K562 (cell line): ENCODE measurements around the gene PPP1R1C. TPM values are rescaled to one million over a fixed set of nuclear protein-coding genes. Genes with fewer than 3 reads are reported as not detected.
A peak's percentile ranks its signal among the peaks of the same experiment; 100 is the strongest.
"Not testable (repeated sequence)": the region's sequence is repeated elsewhere in the genome, so short reads cannot be mapped to it uniquely, and the experiment has no call there.

Experiments used
- ATAC-seq: fragments of 200-7000 bp; cut with Tn5 transposase; 3 replicates; pipeline ENCODE4 v1.9.1; 2020; ENCODE audit warnings: moderate library complexity
- BruUV-seq: library from RNA; stranded (reverse); fragments of 400-500 nt; replicated peaks from 2 replicates; lab custom pipeline; 2021; lab: Mats Ljungman, UMichigan
- CTCF ChIA-PET: fragments of 300-600 bp; formaldehyde crosslinking; extraction: SDS; loops from one replicate; lab custom pipeline; 2021; ENCODE audit warnings: low intra/inter-chr PET ratio; lab: Yijun Ruan, JAX
- POLR2A ChIA-PET: fragments of 300-600, 350-650 bp; sonication (Branson Sonifier 250); formaldehyde crosslinking; extraction: SDS; loops from one replicate; lab custom pipeline; 2021; ENCODE audit warnings: antibody characterized with exemption, inconsistent platforms; lab: Yijun Ruan, JAX
- DNase-seq, 4 experiments: peaks; one replicate each; pipeline versions ENCODE4 v3.0.0 to v3.0.0-alpha.2; 2011 to 2018; ENCODE audit warnings: low spot score in 3 of 4, mixed read lengths in 3 of 4; ENCODE audit errors: extremely low read depth in 1 of 4
- FAIRE-seq: peaks from 2 replicates; lab custom pipeline; 2011; peaks lifted over from hg19 to GRCh38; lab: Jason Lieb, UNC
- H2AFZ ChIP-seq: 2 replicates; pipeline ENCODE4 v1.6.0; 2011; ENCODE audit warnings: low read depth, low read length, control low read depth, inconsistent platforms
- H3K27ac ChIP-seq: fragments of 200-600 bp; 3 replicates; pipeline ENCODE4 v1.8.0; 2011; ENCODE audit warnings: low read depth, mild to moderate bottlenecking, control low read depth, inconsistent platforms, low read length, moderate library complexity, mixed read lengths; ENCODE audit errors: extremely low read depth
- H3K27me3 ChIP-seq, 2 experiments: fragments of 300-600 bp in 1 of 2; 2 replicates in 1 of 2; 3 replicates in 1 of 2; pipeline versions ENCODE4 v1.6.0 to v1.8.0; 2011; ENCODE audit warnings: inconsistent platforms in 2 of 2, low read length in 2 of 2, mild to moderate bottlenecking in 1 of 2, mixed read lengths in 1 of 2, moderate library complexity in 1 of 2; ENCODE audit not compliant: control insufficient read depth in 2 of 2, insufficient read depth in 2 of 2
- H3K36me3 ChIP-seq: fragments of 300-600 bp; 3 replicates; pipeline ENCODE4 v1.8.0; 2011; ENCODE audit warnings: mild to moderate bottlenecking, low read length, inconsistent platforms; ENCODE audit not compliant: control insufficient read depth, insufficient read depth
- H3K4me1 ChIP-seq, 2 experiments: fragments of 200-600 bp in 1 of 2; replicated peaks in 1 of 2; 2 replicates in 1 of 2; 3 replicates in 1 of 2; pipeline versions ENCODE4 v1.5.1 to v1.8.0; 2011; ENCODE audit warnings: inconsistent platforms in 2 of 2, low read length in 2 of 2, mild to moderate bottlenecking in 1 of 2, mixed read lengths in 1 of 2, moderate library complexity in 1 of 2; ENCODE audit not compliant: control insufficient read depth in 2 of 2, insufficient read depth in 2 of 2
- H3K4me2 ChIP-seq: 2 replicates; pipeline ENCODE4 v1.6.1; 2011; ENCODE audit warnings: low read length, control low read depth, inconsistent platforms, mixed read lengths; ENCODE audit not compliant: insufficient read depth
- H3K4me3 ChIP-seq: fragments of 200-600 bp; sonication (generic), shearing (Covaris generic); 2 replicates; pipeline ENCODE4 v1.5.1; 2016; ENCODE audit warnings: control low read depth, inconsistent platforms
- H3K79me2 ChIP-seq: fragments of 200-600 bp; 3 replicates; pipeline ENCODE4 v1.8.0; 2011; ENCODE audit warnings: low read length, inconsistent platforms; ENCODE audit not compliant: control insufficient read depth, insufficient read depth
- H3K9ac ChIP-seq, 2 experiments: 2 replicates each; pipeline versions ENCODE4 v1.6.0 to v1.6.1; 2011; ENCODE audit warnings: low read depth in 2 of 2, low read length in 2 of 2, control low read depth in 1 of 2, inconsistent platforms in 1 of 2, mild to moderate bottlenecking in 1 of 2, mixed read lengths in 1 of 2; ENCODE audit not compliant: insufficient read depth in 1 of 2
- H3K9me1 ChIP-seq: one replicate; pipeline ENCODE4 v1.6.0; 2011; ENCODE audit warnings: inconsistent platforms, mild to moderate bottlenecking, low read length, moderate library complexity; ENCODE audit not compliant: control insufficient read depth, insufficient read depth
- H3K9me3 ChIP-seq: replicated peaks from 2 replicates; pipeline ENCODE4 v1.5.1; 2011; ENCODE audit warnings: low read depth, low read length, inconsistent platforms; ENCODE audit not compliant: control insufficient read depth, insufficient read depth
- H4K20me1 ChIP-seq: replicated peaks from 2 replicates; pipeline ENCODE4 v1.6.1; 2011; ENCODE audit warnings: low read length, inconsistent platforms, mixed read lengths; ENCODE audit not compliant: control insufficient read depth, insufficient read depth
- DIDO1 ChIP-seq: fragments of 450-650 bp; IDR thresholded peaks from 2 replicates; pipeline ENCODE4 v1.6.1; 2016; ENCODE audit warnings: low read depth, missing biosample characterization, missing genetic modification characterization
- FOSL1 ChIP-seq: fragments of 200-800 bp; sonication (Bioruptor generic); conservative IDR thresholded peaks from 2 replicates; pipeline ENCODE4 v1.6.1; 2016; ENCODE audit warnings: missing genetic modification characterization, missing compliant biosample characterization
- KAT2B ChIP-seq: IDR thresholded peaks from one replicate; pipeline ENCODE4 v1.6.1; 2012; ENCODE audit warnings: low read depth, mild to moderate bottlenecking, control low read depth, inconsistent platforms, low read length, moderate library complexity
- MEIS2 ChIP-seq: fragments of 450-650 bp; IDR thresholded peaks from 2 replicates; pipeline ENCODE4 v1.6.1; 2014; ENCODE audit warnings: mild to moderate bottlenecking; ENCODE audit not compliant: partially characterized antibody
- TEAD4 ChIP-seq, 2 experiments: sonication (generic) in 1 of 2; formaldehyde crosslinking in 1 of 2; IDR thresholded peaks; 2 replicates each; pipeline versions ENCODE4 v1.6.1 to v1.8.0; 2012 to 2022; ENCODE audit warnings: borderline replicate concordance in 1 of 2, inconsistent platforms in 1 of 2, low read length in 1 of 2, mild to moderate bottlenecking in 1 of 2, missing genetic modification reagents in 1 of 2
- ZNF12 ChIP-seq: sonication (generic); formaldehyde crosslinking; IDR thresholded peaks from 2 replicates; pipeline ENCODE4 v1.4.0; 2020; ENCODE audit warnings: mild to moderate bottlenecking, missing genetic modification reagents
- ZNF239 ChIP-seq: fragments of 250-450 bp; sonication (Bioruptor Pico); IDR thresholded peaks from 2 replicates; pipeline ENCODE4 v1.4.0; 2020; ENCODE audit warnings: mild to moderate bottlenecking
- ZNF586 ChIP-seq: fragments of 450-650 bp; formaldehyde crosslinking; conservative IDR thresholded peaks from 2 replicates; pipeline ENCODE4 v1.4.0; 2020; ENCODE audit warnings: mild to moderate bottlenecking, moderate library complexity
- WGBS: fragments of 100-300 bp; shearing (Covaris generic); methylation state at CpG from one replicate; pipeline ENCODE4 v1.1.6; 2016; ENCODE audit warnings: low coverage, mixed read lengths; ENCODE audit not compliant: insufficient coverage; ENCODE audit errors: missing lambda C conversion rate; 5-methylcytosine and 5-hydroxymethylcytosine counted together
- in situ Hi-C: fragments of 300-500 bp; cut with MboI; formaldehyde crosslinking; loops from 4 replicates; pipeline ENCODE4 v1.15.0; 2018; ENCODE audit warnings: inconsistent platforms, mixed read lengths
- intact Hi-C: fragments of 100-400 bp; cut with micrococcal nuclease; formaldehyde crosslinking; loops from 2 replicates; pipeline ENCODE4 v1.14.2; 2022
- polyA plus RNA-seq, 8 experiments: library from polyadenylated mRNA; depleted of rRNA in 4 of 8; stranded (reverse) in 5 of 8; unstranded in 3 of 8; fragments of >200 nt; fragmentation: Nextera tagmentation in 2 of 8; fragmentation: Illumina TruSeq in 1 of 8; extraction: Ambion mirVana in 2 of 8; extraction: Trizol in 1 of 8; gene quantifications; 2 replicates each; pipeline versions ENCODE4 v1.2.1 to v1.2.3, GENCODE V29; 2011 to 2014; ENCODE audit warnings: inconsistent platforms in 1 of 8, missing spikeins in 1 of 8
- total RNA-seq, 7 experiments: library from RNA; depleted of rRNA in 6 of 7; stranded (reverse); fragments of >200 nt in 6 of 7; fragmentation: Illumina TruSeq in 2 of 7; extraction: Trizol in 2 of 7; gene quantifications; 2 replicates each; pipeline versions ENCODE4 v1.2.1 to v1.2.3, GENCODE V29; 2011 to 2021; ENCODE audit warnings: low replicate concordance in 1 of 7
- TF ChIP-seq, protein P1 (sequence below), 2 experiments: fragments of 450-650 bp in 1 of 2; sonication (generic) in 1 of 2; formaldehyde crosslinking in 1 of 2; IDR thresholded peaks in 1 of 2; conservative IDR thresholded peaks in 1 of 2; 2 replicates each; pipeline versions ENCODE4 v1.6.1 to v1.8.1; 2016 to 2023; ENCODE audit warnings: mild to moderate bottlenecking in 2 of 2, moderate library complexity in 2 of 2, inconsistent platforms in 1 of 2, missing genetic modification reagents in 1 of 2

The PPP1R1C gene
- total and polyA plus RNA-seq, 9 of the 15 experiments (the other 6 are each of a cell fraction or from before 2014, with no cell fraction given) = 0.09 to 0.64 (median 0.40) TPM; not detected in 2

DNA sequence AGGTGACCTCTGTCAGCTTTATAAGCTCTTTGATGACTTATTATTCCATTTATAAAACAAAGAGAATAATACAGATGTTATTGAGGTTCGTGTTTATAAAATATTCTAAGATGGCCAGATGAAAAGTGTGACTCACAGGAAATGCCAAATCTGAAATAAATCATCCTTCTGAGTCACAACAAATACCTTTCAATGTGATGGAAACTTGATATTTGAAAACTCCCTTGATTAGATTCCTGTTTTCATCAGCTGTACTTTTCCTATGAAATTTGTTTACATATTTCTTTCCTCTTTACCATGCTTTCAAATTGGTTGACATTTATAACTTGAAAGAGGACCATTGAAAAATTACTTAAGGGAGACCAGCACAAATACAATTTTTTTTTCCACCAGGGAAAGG lies 30.6 kb upstream of the PPP1R1C start (continued):
- TF ChIP-seq ZNF239 = no peak
- TF ChIP-seq KAT2B = no peak
- no peak for TF ChIP-seq TEAD4 (IDR thresholded peaks at IDR 0.05; ENCODE audit: low read length)
- no peak for TF ChIP-seq TEAD4 (CRISPR knock-in tag; IDR thresholded peaks at IDR 0.05; ENCODE audit: borderline replicate concordance)
- peak; percentile 75 for TF ChIP-seq FOSL1 (tag)
- TF ChIP-seq, protein P1, sequence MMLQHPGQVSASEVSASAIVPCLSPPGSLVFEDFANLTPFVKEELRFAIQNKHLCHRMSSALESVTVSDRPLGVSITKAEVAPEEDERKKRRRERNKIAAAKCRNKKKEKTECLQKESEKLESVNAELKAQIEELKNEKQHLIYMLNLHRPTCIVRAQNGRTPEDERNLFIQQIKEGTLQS (IDR thresholded peaks at IDR 0.05) = peak; percentile 50
- TF ChIP-seq, protein P1 (CRISPR knock-in tag; conservative IDR thresholded peaks at IDR 0.05) = no peak
- peak; percentile 78 for TF ChIP-seq MEIS2
- no peak for TF ChIP-seq ZNF12
- TF ChIP-seq ZNF586 (CRISPR knock-in tag) = no peak
- no peak for TF ChIP-seq DIDO1

DNA sequence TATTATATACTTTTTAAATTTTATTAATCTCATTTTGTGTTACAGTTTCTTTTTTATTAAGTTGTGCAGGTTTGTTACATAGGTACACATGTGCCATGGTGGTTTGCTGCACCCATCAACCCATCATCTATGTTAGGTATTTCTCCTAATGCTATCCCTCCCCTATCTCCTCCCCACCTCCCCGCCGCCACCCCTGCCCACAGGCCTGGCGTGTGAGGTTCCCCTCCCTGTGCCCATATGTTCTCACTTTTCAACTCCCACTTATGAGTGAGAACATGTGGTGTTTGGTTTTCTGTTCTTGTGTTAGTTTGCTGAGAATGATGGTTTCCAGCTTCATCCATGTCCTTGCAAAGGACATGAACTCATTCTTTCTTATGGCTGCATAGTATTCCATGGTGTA lies 29.8 kb upstream of the PPP1R1C start:
- H2AFZ ChIP-seq, H3K9ac ChIP-seq, H3K27me3 ChIP-seq, FAIRE-seq, H3K36me3 ChIP-seq, in situ Hi-C loops, H3K4me1 ChIP-seq, H3K79me2 ChIP-seq, H4K20me1 ChIP-seq, H3K9me3 ChIP-seq, H3K27ac ChIP-seq, H3K4me2 ChIP-seq, ATAC-seq, BruUV-seq, POLR2A ChIA-PET, CTCF ChIA-PET, H3K9me1 ChIP-seq, H3K4me3 ChIP-seq, DNase-seq: not testable (repeated sequence)
- 31% methylated on average over 3 of the region's 3 CpGs for WGBS
- intact Hi-C loops = loop anchor here (5.0 kb wide), 1 partner anchor 121 kb away; no protein-coding TSS in a partner anchor
